Neuron (in vitro differentiated cells): ENCODE results near the gene IQCE.
"Not testable (repeated sequence)": the region's sequence is repeated elsewhere in the genome, so short reads cannot be mapped to it uniquely, and the experiment has no call there.

ENCODE experiments used
- H2AFZ ChIP-seq: one replicate; pipeline ENCODE4 v1.6.1; 2013; ENCODE audit warnings: low read depth, mild to moderate bottlenecking, inconsistent platforms, low read length, moderate library complexity
- H3K27me3 ChIP-seq: one replicate; pipeline ENCODE4 v1.6.1; 2013; ENCODE audit warnings: low read length; ENCODE audit not compliant: insufficient read depth
- H3K36me3 ChIP-seq: one replicate; pipeline ENCODE4 v1.6.1; 2013; ENCODE audit warnings: low read length; ENCODE audit not compliant: insufficient read depth
- H3K4me1 ChIP-seq: one replicate; pipeline ENCODE4 v1.6.1; 2013; ENCODE audit warnings: low read length; ENCODE audit not compliant: insufficient read depth
- H3K4me3 ChIP-seq: 2 replicates; pipeline ENCODE4 v1.5.1; 2013; ENCODE audit warnings: mild to moderate bottlenecking, low read length, moderate library complexity
- H3K9me3 ChIP-seq: one replicate; pipeline ENCODE4 v1.6.1; 2013; ENCODE audit warnings: low read length

Gene IQCE

GRCh38 chr7:2531796-2532110 is 27.0 kb upstream of the IQCE start:
- H2AFZ ChIP-seq, H3K4me3 ChIP-seq, H3K9me3 ChIP-seq, H3K27me3 ChIP-seq: not testable (repeated sequence)
- peaks cover 40% of the 10 kb centered on the region for H3K4me1 ChIP-seq
- peaks cover 25% of the 10 kb centered on the region for H3K36me3 ChIP-seq

GRCh38 chr7:2532199-2532772 is 26.5 kb upstream of the IQCE start:
- H3K4me1 ChIP-seq = peaks cover 36% of the 10 kb centered on the region
- not testable (repeated sequence) for H3K9me3 ChIP-seq

GRCh38 chr7:2532816-2533215 is 26.0 kb upstream of the IQCE start:
- H3K27me3 ChIP-seq = not testable (repeated sequence)

More at GRCh38 chr7:2532199-2532772, 26.5 kb upstream of the IQCE start:
- H3K27me3 ChIP-seq, H3K4me3 ChIP-seq, H2AFZ ChIP-seq: not testable (repeated sequence)
- peaks cover 20% of the 10 kb centered on the region for H3K36me3 ChIP-seq

GRCh38 chr7:2533566-2533965 is 25.2 kb upstream of the IQCE start:
- Histone ChIP-seq H3K4me1 (peaks cover 23% of the 10 kb centered on the region), H3K36me3 (peaks cover 15% of the 10 kb centered on the region)
- not testable (repeated sequence) for H3K27me3 ChIP-seq, H3K9me3 ChIP-seq, H2AFZ ChIP-seq, H3K4me3 ChIP-seq

More at GRCh38 chr7:2532816-2533215, 26.0 kb upstream of the IQCE start:
- Histone ChIP-seq H3K4me1 (peaks cover 31% of the 10 kb centered on the region), H3K36me3 (peaks cover 15% of the 10 kb centered on the region)
- H3K4me3 ChIP-seq, H2AFZ ChIP-seq, H3K9me3 ChIP-seq: not testable (repeated sequence)

GRCh38 chr7:2534214-2534613 is 24.6 kb upstream of the IQCE start:
- Histone ChIP-seq H3K4me1 (peaks cover 17% of the 10 kb centered on the region), H3K36me3 (peaks cover 16% of the 10 kb centered on the region)
- not testable (repeated sequence) for H3K9me3 ChIP-seq, H3K27me3 ChIP-seq, H3K4me3 ChIP-seq, H2AFZ ChIP-seq

GRCh38 chr7:2535872-2536627 is 22.7 kb upstream of the IQCE start:
- not testable (repeated sequence) for H3K27me3 ChIP-seq, H2AFZ ChIP-seq, H3K9me3 ChIP-seq, H3K4me1 ChIP-seq, H3K4me3 ChIP-seq
- peaks cover 24% of the 10 kb centered on the region for H3K36me3 ChIP-seq

GRCh38 chr7:2537981-2538851 is 20.6 kb upstream of the IQCE start:
- Histone ChIP-seq H3K9me3 (no peaks in the 10 kb centered on the region), H2AFZ (no peak overlapping the region), H3K27me3 (no peaks in the 10 kb centered on the region), H3K4me1 (no peaks in the 10 kb centered on the region), H3K36me3 (peaks cover 44% of the 10 kb centered on the region), H3K4me3 (no peak overlapping the region)

- no peak overlapping the region for H2AFZ ChIP-seq
- H3K4me1 ChIP-seq = no peaks in the 10 kb centered on the region
- no peaks in the 10 kb centered on the region for H3K9me3 ChIP-seq
- no peak overlapping the region for H3K4me3 ChIP-seq
- H3K36me3 ChIP-seq = peaks cover 52% of the 10 kb centered on the region
- H3K27me3 ChIP-seq = no peaks in the 10 kb centered on the region
Observed at GRCh38 chr7:2539031-2539911, 19.5 kb upstream of the IQCE start.

GRCh38 chr7:2540133-2540532 is 18.6 kb upstream of the IQCE start:
- no peaks in the 10 kb centered on the region for H3K4me1 ChIP-seq
- H3K4me3 ChIP-seq = no peak overlapping the region
- no peak overlapping the region for H2AFZ ChIP-seq
- H3K36me3 ChIP-seq = peaks cover 57% of the 10 kb centered on the region
- no peaks in the 10 kb centered on the region for H3K9me3 ChIP-seq
- no peaks in the 10 kb centered on the region for H3K27me3 ChIP-seq

GRCh38 chr7:2540641-2541051 is 18.1 kb upstream of the IQCE start:
- Histone ChIP-seq H3K4me1 (no peaks in the 10 kb centered on the region), H3K36me3 (peaks cover 58% of the 10 kb centered on the region), H3K4me3 (no peak overlapping the region), H3K9me3 (no peaks in the 10 kb centered on the region), H2AFZ (no peak overlapping the region), H3K27me3 (no peaks in the 10 kb centered on the region)

- Histone ChIP-seq H3K36me3 (peaks cover 66% of the 10 kb centered on the region), H2AFZ (no peak overlapping the region), H3K4me3 (no peak overlapping the region), H3K4me1 (no peaks in the 10 kb centered on the region), H3K27me3 (no peaks in the 10 kb centered on the region), H3K9me3 (no peaks in the 10 kb centered on the region)
Observed at GRCh38 chr7:2541291-2542010, 17.3 kb upstream of the IQCE start.
